Omental fat pad (tissue), 4 donors: ENCODE data around the gene EXPH5. TPM values are rescaled to one million over a fixed set of nuclear protein-coding genes. Genes with fewer than 3 reads are reported as not detected.

ENCODE experiments used
- ATAC-seq: fragments of 150-250 bp; one replicate; pipeline ENCODE4 v1.9.1; 2016; ENCODE audit warnings: mild to moderate bottlenecking, moderate library complexity; ENCODE audit not compliant: low FRiP score
- DNase-seq: peaks from one replicate; pipeline ENCODE4 v3.0.0-alpha.2; 2019; ENCODE audit warnings: low spot score
- CTCF ChIP-seq, 3 donors: fragments of 450-650 bp; IDR thresholded peaks; one replicate each; pipeline ENCODE4 v1.5.1; 2016 to 2017; ENCODE audit warnings: antibody characterized with exemption in 3 of 3, mild to moderate bottlenecking in 3 of 3, moderate library complexity in 2 of 3
- total RNA-seq, 4 donors: library from RNA; depleted of rRNA; stranded (reverse); fragments of >200 nt; gene quantifications; one replicate each; pipeline ENCODE4 v1.1.0, GENCODE V29; 2016

Gene EXPH5
- total RNA-seq, 4 donors from 2014 or later, result 0.32 to 1.8 (median 0.71) TPM

GRCh38 chr11:108628812-108629211 lies 35.2 kb upstream of the EXPH5 start:
- no peak for TF ChIP-seq CTCF (IDR thresholded peaks at IDR 0.05)
- DNase-seq (no peak), ATAC-seq (no peak)

- ATAC-seq (no peak), DNase-seq (no peak)
- TF ChIP-seq CTCF (IDR thresholded peaks at IDR 0.05), result no peak
Measured at GRCh38 chr11:108628326-108628725, 34.8 kb upstream of the EXPH5 start.

- ATAC-seq, result no peak
- TF ChIP-seq CTCF (IDR thresholded peaks at IDR 0.05), result no peak
- DNase-seq, result no peak
Measured at GRCh38 chr11:108624196-108624925, 30.8 kb upstream of the EXPH5 start.

- DNase-seq (no peak), ATAC-seq (no peak)
- TF ChIP-seq CTCF (IDR thresholded peaks at IDR 0.05), result no peak
Measured at GRCh38 chr11:108622341-108622740, 28.8 kb upstream of the EXPH5 start.

GRCh38 chr11:108620958-108621772 lies 27.6 kb upstream of the EXPH5 start:
- DNase-seq, result no peak
- no peak for TF ChIP-seq CTCF (IDR thresholded peaks at IDR 0.05)
- ATAC-seq, result no peak

GRCh38 chr11:108618529-108618928 lies 25.0 kb upstream of the EXPH5 start:
- no peak for TF ChIP-seq CTCF (IDR thresholded peaks at IDR 0.05)
- DNase-seq (no peak), ATAC-seq (no peak)
